Measurements from ENCODE around the gene VRK3.
"Not testable (repeated sequence)": the region's sequence is repeated elsewhere in the genome, so short reads cannot be mapped to it uniquely, and the experiment has no call there.

The VRK3 gene, protein sequence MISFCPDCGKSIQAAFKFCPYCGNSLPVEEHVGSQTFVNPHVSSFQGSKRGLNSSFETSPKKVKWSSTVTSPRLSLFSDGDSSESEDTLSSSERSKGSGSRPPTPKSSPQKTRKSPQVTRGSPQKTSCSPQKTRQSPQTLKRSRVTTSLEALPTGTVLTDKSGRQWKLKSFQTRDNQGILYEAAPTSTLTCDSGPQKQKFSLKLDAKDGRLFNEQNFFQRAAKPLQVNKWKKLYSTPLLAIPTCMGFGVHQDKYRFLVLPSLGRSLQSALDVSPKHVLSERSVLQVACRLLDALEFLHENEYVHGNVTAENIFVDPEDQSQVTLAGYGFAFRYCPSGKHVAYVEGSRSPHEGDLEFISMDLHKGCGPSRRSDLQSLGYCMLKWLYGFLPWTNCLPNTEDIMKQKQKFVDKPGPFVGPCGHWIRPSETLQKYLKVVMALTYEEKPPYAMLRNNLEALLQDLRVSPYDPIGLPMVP

GRCh38 chr19:50025022-50025793 lies at the start of gene VRK3:
TSS of gene VRK3 (minus strand) at chr19:50025372. CDS start at chr19:50016162, 9,210 bp downstream.
- peak; percentile 94 to 97 for DNase-seq (ENCODE audit: low read depth in 2 of 2)

- not testable (repeated sequence) for DNase-seq (ENCODE audit: low read depth in 2 of 2)
Measured at GRCh38 chr19:50068382-50068781, 43.2 kb upstream of the VRK3 start.

DNA sequence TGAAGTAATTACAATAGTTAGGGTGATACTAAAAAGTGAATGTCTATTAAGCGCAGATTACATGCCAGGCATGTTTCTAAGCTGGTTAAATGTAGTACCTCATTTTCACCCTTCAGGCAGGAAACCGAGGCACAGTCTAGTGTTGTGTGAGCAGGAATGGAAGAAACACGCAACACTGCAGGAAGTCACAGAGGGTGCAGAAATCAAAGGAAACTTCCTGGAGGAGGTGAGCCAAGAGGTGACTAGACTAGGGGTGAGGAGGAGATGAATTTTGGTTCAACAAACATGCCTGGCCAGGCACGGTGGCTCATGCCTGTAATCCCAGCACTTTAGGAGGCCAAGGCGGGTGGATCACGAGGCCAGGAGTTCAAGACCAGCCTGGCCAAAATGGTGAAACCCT lies 42.4 kb upstream of the VRK3 start:
- no peak for DNase-seq (ENCODE audit: low read depth in 2 of 2)

DNA sequence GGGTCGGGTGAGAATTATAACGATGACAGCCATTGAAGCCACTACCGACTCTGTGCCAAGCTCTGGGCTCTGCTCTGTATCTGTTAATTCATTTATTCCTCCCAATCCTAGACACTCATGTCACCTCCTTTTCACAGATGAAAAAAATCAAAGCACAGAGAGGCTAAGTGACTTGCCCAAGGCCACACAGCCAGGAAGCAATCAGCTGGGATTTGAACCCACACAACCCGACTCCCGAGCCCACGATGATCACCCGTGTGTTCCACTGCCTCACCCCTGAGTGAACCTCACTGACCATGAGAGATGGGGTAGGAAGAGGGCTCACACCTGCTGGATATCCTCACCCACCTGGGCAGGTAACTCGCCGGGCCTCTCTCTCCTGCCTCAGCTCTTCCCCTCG lies 40.8 kb upstream of the VRK3 start:
- no peak for DNase-seq (ENCODE audit: low read depth in 2 of 2)

- no peak for DNase-seq (ENCODE audit: low read depth in 2 of 2)
Measured at GRCh38 chr19:50061650-50062049, 36.5 kb upstream of the VRK3 start.

- no peak for DNase-seq (ENCODE audit: low read depth in 2 of 2)
Measured at GRCh38 chr19:50060107-50060506, 34.9 kb upstream of the VRK3 start.

- DNase-seq (ENCODE audit: low read depth in 2 of 2): no peak
Measured at GRCh38 chr19:50059045-50059444, 33.9 kb upstream of the VRK3 start.

- DNase-seq (ENCODE audit: low read depth in 2 of 2): no peak
Measured at GRCh38 chr19:50058425-50058824, 33.3 kb upstream of the VRK3 start.

GRCh38 chr19:50053119-50053518 lies 27.9 kb upstream of the VRK3 start:
- DNase-seq (ENCODE audit: low read depth in 2 of 2): no peak

- DNase-seq (ENCODE audit: low read depth in 2 of 2): no peak
Measured at GRCh38 chr19:50051964-50052363, 26.8 kb upstream of the VRK3 start.

GRCh38 chr19:50051228-50051895 lies 26.2 kb upstream of the VRK3 start:
- not testable (repeated sequence) for DNase-seq (ENCODE audit: low read depth in 2 of 2)

- peak; percentile 58 to 83 for DNase-seq (ENCODE audit: low read depth in 2 of 2)
Measured at GRCh38 chr19:50050406-50051227, 25.4 kb upstream of the VRK3 start.

DNA sequence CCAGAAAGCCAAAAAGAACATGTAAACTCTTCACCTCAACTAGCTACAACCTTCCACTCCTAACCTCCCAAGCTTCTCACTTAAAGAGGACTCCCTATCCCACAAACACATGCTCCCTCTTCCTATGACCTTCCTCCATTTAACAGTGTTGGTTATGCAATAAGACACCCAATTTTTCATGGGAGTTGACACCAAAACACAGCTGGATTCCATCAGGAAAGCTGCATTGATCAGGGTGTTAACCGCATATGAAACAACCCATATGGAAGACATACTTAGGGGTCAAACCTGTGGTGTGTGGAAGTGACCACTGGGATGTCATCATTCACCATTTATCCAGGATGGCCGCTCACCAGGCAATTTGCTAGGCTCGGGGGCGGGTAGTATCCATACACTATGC lies 22.5 kb upstream of the VRK3 start:
- DNase-seq (ENCODE audit: low read depth in 2 of 2): no peak

GRCh38 chr19:50046649-50047503 lies 21.7 kb upstream of the VRK3 start:
- DNase-seq (ENCODE audit: low read depth in 2 of 2): peak; percentile 12 to 58

DNA sequence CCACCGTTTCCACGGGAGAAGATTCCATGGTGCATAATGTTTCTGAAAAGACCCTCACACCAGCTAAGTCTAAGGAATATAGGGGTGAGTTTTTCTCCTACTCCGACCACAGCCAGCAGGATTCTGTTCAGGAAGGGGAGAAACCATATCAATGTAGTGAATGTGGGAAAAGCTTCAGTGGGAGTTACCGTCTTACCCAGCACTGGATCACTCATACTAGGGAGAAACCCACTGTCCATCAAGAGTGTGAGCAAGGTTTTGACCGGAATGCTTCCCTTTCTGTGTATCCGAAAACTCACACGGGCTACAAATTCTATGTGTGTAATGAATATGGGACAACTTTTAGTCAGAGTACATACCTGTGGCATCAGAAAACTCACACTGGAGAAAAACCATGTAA lies 19.8 kb upstream of the VRK3 start:
- no peak for DNase-seq (ENCODE audit: low read depth in 2 of 2)

- no peak for DNase-seq (ENCODE audit: low read depth in 2 of 2)
Measured at GRCh38 chr19:50043967-50044366, 18.8 kb upstream of the VRK3 start.

DNA sequence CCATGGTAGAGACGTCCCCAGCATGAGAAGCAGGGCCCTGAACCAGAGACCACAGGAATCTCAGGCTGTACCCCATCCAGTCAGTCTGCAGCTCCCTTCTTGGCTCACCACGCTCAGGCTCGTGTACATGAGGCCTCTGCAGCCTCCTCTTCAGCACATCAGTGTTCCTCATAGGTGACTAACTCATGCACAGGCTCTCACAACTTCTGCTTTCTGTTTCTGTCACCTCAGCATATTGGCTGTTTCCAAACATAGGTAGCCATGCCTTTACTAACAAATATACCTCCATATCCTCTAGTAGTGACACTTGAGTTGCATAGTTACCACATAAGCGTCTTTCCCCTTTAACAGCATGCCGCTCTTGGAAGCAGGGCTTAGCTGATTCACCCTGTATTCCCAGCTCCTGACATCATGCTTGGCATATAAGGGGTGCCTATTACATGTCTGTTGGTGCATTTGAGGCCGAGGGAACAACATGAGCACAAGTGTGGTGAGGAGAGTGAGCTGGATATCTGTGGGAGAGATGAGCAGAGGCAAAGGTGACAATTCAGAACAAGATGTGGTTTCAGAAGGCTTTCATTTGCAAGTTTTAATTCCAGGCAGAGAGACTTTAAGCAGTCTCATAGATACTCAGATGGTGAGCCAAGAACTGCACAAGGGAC lies 17.3 kb upstream of the VRK3 start:
- no peak for DNase-seq (ENCODE audit: low read depth in 2 of 2)

DNA sequence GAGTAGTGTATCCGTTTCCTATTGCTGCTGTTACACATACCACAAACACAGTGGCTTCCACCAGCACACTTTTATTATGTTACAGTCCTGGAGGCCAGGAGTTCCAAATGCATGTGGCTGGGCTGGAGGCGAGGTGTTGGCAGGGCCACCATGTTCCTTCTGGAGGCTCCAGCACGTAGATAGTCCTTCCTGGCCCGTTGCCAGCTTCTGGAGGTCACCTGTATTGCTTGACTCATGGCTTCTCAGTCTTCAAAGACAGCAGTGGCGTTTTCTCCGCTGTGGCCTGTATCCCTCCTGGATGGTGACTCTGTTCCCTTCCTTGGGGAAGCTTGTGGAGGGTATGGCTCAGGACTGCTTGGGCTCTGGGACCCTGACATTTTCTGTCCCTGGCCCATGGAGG lies 15.8 kb upstream of the VRK3 start:
- no peak for DNase-seq (ENCODE audit: low read depth in 2 of 2)

- no peak for DNase-seq (ENCODE audit: low read depth in 2 of 2)
Measured at GRCh38 chr19:50039968-50040367, 14.8 kb upstream of the VRK3 start.

DNA sequence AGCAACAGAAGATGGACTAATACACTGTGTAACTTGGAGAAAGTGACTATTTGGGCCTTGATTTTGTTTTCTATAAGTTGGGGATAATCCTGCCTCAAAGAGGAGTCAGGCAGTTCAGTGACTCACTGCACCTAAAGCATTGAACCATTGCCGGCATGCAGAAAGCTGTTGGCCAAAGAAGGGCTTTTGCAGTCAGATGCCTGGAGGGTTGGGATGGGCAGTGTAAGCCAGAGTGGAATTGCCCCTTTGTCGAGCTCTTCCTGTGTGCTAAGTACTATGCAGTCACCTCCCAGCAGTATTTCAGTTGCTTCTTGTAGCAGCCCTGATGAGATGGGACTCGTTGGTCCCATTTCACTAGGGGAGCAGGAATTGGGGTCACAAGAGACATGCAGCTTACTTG lies 11.7 kb upstream of the VRK3 start:
- no peak for DNase-seq (ENCODE audit: low read depth in 2 of 2)
